GM03348 (cell line): ENCODE measurements around the gene MXD4.
"Not testable (repeated sequence)": the region's sequence is repeated elsewhere in the genome, so short reads cannot be mapped to it uniquely, and the experiment has no call there.

ENCODE experiments used
- DNase-seq: peaks from one replicate; pipeline ENCODE4 v3.0.0; 2012; ENCODE audit warnings: low spot score

Gene MXD4

DNA sequence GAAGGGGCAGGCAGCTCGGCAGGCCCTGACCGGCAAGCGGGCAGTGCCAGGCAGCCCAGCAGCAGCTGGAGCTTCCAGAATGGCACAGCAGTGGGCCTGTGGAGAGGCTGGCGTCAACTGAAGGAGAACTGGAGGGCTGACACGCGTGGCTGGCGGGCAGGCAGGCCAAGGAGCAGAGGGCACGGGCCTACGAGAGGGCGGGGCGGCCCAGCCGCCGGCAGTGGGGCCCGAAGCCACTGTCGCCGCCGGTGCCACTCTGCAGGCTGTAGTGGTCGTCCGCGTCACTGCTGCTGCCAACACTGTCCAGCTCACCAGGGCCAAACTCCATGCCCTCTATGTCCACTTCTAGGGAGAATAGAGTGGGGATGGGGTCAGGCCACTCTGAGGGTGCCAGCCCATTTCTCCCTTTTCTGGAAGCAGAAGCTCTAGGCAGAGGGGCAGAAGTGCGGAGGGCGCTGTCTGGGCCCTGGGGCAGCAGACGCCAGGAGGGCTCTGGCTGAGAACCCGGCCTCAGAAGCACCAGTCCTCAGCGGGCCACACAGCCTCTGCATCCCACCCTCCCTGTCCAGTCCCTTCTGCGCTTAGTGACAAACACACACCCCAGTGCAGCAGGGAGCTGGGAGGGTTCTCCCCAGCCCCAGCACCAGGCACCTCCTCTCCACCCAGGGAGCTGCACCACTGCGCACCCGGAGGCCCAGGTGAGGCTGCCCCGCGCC, 11.4 kb downstream of the MXD4 start:
- DNase-seq: peak; percentile 1

DNA sequence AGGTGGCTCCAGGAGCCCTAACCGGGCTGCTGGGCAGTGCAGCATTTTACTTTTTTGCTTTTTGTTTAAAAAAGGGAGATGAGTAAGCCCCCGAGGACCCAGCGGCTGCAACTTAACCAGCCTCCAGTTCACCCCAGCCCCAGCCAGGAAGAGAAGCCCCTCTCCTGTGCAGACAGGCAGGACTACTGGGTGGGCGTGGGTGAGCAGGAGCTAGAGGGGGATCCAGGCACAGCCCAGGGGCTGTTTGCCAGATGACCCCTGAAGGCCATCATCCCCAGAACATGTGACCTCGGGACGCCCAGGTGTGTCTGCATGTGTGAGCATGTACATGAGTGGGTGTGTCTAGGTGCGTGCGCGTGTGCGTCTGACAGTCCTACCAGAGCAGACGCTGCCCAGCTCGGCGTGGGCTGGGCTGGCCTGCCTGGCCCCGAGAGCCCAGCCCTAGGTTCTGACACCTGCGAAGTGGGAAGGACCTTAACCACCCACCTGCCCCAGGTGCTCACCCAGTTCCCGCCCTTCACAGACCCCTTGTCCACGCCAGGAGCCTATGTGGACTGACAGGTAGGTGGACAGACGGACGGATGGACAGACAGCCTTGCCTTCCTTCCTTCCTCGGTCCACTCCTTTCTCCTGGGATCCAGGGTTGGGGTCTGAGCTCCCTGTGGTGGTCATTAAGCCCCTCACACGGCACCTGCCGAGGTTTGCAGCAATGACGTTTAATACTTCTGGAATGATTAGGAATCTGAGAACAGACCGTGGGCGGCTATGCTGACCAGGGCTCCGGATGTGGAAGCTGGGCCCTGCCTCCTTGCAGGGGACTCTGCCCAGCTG, 12.2 kb downstream of the MXD4 start:
- DNase-seq: peak; percentile 1

DNA sequence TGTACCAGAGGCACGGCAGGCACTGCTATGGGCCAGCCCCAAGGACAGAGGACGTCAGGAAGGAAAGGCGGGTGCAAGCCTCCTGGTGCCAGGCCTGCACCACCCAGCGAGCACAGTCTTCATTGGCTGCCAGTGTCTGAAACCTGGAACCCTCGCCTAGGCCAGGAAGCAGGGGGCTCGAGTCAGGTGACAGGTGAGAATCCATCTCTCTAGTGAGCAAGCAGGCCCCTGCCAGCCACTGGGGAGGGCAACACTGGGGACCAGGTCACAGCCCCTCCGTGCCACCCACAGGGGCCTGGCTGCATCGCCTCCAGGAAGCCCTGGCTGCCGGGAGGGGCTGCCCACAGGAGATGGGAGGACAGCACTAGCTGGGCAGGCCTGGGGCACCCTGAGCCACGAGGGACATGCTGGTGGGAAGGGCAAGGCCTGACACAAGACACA, 13.1 kb downstream of the MXD4 start:
- peak; percentile 1 for DNase-seq

DNA sequence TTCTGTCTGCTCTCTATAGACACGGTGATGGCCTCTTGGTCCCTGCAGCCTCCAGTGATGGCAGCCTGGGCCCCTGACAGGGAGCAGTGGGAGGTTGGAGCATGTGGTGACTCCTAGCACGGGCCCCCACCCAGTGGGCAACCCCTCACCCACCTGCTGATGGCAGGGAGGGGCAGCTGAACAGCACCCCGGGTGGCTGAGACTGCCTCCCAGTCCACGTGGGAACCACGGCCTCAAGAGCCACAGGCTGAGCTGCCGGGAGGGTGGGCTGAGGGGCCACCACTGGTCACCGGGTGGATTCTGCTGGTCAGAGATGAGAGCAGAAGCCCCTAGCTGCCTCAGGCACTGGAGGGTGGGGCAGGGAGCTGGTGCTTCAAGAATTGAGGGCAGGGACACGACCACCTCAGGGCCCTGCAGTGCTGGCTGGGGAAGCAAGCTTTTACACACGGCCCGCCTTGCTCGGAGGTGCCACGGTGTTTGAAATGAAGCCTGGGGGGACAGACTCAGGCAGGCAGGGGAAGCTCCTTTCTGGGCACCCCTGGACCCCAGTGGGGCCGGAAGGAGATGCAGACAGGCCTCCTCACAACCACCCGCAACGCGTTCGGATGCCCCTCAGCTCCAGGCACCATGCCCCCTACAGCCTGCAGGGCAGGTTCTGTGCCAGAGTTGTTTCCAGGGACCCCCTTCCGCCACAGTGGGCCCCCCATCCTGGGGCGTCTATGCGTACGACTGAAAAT, 13.7 kb downstream of the MXD4 start:
- DNase-seq: peak; percentile 3

DNA sequence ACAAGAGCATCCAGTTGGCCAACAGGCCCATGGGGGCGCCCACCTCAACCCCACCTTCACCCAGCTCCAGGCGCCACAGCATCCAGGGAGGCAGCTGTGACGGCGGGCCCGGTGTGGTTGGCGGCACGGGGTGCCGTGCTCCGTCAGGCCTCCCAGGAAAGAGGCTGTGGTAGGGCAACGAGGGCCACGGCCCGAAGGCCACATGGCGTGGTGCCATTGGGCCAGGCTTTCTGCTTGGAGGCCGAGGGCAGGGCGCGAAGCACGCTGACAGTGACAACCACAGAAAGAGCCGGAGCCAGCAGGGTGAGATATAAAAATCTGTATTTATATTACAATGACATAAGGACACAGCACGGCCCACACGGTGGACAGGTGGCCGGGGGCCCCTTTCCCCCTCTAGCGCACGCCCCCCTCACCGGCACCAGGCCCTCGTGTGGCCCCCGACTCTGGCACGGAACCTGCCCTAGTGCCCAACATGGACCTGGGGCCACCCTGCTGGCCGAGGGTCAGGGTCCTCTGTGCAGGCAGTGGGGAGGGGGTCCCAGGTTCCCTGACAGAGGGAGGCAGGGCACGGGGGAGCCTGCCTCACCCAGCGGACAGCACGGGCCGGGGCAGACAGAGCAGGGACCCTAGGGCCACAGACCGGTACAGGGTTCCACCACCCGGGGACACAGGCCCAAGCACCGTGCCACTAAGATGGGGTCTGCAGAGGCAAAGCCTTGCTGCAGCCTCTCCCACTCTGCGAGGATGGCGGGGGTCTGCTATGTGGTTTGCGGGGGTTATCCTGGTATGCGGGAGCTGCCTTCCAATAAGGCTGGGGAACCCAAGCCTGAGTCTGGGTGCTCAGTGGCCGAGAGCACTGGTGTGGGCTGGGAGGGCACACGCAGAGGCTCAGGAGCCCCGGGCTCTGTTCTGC, 14.5 kb downstream of the MXD4 start:
- DNase-seq: peak; percentile 3

DNA sequence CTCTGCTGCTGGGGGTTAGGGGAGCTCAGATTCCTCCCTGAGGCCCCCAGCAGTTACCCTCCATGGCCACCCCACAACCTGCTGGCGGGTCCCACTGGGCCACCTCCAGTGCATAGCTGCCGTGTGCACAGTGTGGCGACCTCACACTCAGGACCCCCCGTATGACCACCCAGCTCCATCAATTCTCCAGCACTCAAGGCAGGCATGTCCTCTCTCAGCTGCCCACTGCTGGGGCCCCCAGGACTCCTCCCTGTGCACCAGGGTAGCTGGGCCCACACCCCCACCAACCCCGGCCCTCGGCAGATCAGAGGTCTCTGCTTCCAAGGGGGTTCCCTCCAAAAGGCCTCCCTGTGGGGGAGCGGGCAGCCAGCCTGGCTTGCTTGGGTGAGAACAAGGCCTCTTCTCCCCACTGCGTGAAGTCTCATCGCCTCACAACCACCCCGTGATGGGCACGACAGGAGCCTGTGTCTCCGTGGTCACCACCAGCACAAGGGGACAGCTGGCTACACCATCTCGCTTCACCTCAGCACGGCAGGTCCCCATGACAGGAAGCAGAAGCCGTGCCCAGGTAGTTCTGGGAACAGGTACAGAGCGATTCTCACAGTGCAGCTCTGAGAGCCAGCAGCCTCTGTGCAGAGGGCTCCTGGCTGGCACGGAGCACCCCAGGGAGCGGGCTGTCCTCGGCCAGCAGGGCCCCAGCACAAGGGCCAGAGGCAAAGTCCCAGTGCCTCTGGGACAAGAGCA, 15.4 kb downstream of the MXD4 start:
- DNase-seq: peak; percentile 2

DNA sequence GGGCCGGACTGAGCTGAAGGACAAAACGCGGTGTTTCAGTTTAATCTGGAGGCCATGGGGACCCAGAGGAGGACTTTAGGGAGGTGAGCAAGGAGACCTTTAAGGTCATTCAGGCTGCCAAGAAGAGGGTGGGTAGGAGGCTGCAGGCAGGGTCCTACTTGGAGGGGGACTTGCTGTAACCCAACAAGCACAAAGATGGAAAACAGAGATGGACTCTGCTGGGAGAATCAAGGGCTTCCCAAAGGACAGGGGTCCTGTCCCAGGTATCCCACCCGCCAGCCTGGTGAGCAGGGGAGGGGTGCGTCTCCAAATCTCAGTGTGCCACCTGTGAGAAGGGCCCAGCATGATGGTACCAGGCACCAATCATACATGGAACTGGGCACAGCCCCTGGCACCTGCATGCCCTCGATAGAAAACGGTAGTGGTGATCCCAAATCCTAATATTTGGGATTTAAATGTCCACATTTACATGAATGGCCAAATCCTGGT, 16.1 kb downstream of the MXD4 start:
- no peak for DNase-seq

DNA sequence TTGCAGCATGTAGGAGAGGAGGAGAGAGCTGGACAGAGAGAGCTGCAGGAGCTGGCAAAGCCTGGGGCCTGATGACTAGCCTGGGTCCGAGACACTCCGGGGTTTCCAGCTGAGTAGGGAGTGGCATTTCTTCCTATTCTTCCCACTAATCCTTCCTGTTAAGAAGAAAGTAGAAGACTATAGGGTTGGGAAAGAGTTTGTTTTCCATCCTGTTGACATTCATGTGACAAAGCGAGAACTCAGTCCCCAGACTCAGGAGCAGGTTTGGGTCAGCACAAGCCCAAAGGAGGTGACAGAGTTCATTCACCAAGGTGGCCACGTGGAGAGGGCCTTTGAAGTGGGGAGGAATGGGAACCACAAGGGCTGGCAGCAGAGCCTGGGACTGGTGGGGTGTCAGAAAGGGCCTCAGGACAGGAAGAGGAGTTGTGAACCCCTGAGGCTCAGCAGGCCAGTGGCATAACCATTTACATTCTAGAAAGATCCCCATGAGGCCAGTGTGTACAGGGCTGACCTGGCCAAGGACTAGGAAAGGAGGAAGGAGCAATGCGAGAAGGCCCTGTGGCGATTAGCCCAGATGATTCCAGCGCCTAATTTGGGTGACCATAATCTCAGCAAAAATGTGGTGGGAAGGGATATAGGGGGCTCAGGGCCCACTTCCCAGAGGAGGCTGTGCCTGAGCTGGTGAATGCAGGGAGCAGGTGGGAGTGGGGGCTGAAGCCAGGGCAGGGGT, 16.7 kb downstream of the MXD4 start:
- DNase-seq: no peak

DNA sequence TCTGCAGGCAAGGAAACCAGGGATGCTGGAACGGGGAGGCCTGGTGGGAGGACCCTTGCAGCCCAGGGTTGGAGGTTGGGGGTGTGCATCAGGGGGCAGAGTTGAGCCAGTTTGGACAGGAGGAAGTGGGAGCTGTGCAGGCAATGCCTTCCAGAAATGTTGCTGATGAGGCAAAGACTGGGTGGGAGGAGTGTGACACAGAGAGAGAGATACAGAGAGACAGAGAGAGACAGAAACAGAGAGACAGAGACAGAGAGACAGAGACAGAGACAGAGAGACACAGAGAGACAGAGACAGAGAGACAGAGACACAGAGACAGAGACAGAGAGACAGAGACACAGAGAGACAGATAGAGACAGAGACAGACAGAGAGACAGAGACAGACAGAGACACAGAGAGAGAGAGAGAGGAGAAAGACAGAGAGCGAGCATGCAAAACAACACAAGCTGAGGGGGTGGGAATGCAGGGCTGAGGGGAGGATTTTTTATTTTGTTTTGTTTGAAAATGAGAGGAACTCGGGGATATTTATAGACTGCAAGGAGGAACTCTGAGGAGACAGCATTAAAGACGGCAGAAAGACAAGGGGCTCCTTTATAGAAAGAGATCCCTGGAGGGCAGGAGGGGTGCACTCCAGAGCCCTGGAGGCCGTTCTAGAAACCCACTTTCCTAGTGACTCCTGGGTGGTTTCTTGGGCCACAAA, 18.1 kb downstream of the MXD4 start:
- no peak for DNase-seq

DNA sequence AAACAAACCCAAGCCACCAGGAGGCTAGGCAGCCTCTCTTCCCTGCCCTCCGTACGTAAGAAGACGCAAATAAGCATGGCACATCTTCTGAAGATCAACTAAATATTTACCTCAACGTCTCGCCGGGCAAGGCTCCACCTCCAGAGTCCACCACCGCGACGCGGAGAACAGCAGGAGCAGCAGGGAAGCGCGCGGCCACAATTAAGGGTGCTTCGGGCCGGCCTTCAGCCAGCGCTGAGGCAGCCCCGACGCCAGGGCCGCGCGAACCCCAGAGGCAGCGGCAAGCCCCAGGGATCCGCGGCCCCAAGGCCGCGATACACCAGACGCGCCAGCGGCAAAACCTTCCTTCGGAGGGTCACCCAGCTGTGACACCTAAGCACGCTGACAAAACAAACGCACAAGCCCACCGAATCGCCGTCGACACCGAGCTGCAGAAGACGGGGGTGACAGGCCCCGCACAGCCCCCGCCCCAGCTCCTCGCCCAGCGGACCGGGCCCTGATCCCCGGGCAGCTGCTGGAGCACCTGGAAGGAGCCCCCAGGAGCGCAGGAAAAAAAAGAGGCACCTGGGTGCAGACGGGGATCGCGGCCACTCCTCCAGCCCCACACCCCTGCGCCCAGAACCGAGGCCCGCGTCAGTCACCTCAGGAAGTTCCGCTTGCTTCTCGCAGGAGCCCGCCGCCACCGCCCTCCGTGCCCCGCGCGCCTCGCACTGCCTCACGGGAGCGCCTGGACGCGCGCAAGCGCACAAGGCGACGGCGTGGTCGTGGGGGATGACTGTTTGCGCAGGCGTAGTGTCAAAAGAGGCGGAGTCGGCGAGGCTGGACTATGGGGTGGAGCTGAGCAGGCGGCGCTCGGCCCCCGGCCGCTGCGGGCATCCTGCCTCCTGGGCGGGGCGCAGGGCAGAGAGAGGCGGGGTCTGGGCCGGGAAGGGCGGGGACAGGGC, 20.2 kb downstream of the MXD4 start, which contains the start of the genes HAUS3 and POLN:
Gene HAUS3 (minus strand): TSS at position 712 of the 944 bp plus-strand sequence. CDS start 1,175 bp downstream, outside the sequence.
Gene POLN (minus strand): TSS at position 712 of the 944 bp plus-strand sequence. CDS start 12,890 bp downstream, outside the sequence.
- DNase-seq: peak; percentile 100

DNA sequence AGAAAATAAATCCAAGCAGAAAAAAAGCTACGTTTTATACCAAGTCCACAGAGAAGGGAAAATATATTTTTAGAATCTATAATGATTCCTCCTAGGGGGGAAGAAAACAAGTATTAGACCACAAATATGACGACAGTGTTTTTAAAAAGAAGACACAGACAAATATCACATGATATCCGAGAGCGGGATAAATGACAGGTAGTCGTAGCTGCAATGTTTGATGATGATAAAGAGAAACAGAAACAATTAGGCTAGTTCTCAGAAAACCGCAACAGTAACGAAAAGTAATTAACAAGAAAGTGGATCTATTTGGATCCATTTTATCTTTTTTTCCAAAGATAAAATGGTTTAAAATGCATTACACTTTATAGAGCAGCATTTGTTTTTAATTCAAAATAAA, 20.9 kb downstream of the MXD4 start:
- DNase-seq: no peak

DNA sequence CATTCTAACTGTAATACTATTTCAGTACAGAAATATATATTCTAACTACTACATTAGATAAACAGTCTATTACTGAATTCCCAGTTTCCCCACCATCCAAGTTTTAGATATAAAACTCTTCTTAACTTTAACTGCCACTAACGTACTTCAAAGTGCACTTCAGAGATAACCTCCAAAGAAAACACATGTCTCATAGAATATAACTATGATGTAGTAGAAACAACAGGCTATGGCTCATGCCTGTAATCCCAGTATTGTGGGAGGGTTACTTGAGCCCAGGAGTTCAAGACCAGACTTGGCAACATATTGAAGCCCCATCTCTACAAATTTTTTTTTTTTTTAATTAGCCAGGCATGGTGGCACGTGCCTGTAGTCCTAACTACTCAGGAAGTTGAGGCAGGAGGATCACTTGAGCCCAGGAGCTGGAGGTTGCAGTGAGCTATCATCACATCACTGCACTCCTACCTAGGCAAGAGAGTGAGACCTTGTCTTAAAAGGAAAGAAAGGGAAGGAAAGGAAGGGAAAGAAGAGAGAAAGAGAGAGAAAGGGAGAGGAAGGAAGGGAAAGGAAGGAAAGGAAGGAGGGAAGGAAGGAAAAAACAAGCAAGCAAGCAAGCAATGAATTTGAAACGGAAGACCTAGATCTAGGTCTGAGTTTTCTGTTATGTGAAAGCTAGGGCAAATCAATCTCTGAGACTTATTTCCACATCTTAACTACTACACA, 24.8 kb downstream of the MXD4 start:
- DNase-seq: no peak

DNA sequence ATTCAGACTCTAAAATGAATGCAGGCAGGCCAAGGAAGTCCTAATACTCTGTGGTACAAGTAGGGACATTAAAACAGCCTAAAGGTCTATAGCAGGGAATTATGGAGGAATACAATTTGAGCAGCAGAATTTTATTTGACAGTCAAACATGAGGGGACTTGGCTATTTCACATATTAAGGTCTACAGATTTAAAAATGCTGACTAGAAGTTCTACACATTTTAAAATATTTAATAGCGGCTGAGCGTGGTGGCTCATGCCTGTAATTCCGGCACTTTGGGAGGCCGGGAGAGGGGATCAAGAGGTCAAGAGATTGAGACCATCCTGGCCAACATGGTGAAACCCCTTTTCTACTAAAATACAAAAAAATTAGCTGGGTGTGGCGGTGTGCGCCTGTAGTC, 30.8 kb downstream of the MXD4 start:
- DNase-seq: no peak

DNA sequence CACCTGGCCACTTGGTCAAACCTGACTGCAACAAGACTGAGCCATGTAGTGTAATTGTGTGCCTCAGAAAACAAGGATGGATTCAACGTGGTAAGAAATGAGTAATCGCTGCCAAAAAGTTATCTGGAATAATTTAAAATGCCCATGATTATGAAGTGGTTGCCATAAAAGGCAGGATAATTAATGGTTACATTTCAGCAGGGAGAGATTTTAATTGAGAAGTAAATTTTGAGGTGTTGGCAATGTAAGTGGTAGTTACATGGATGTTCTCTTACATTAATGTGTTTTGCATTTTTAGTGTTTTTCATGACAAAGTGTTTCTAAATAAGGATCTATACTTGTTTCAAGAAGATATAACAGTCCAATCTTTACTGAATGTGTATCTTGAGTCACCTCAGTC, 35.6 kb downstream of the MXD4 start:
- no peak for DNase-seq

DNA sequence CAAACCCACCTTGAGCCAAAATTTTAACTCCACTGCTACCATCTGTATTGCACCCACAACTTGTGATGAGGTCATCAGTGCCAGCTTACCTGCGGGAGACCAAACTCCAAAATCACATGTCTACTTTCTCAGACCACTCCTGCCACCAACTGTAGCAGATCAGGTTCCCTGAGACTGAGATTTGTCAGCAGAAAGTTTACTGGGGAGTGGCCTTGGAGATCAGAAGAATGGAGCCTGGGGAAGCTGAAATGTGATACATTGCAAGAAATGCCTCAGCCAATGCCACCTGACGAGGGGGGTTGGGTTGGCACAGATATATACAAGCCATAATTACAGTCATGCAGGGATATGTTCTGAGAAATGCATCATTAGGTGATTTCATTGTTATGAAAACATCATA, 39.1 kb downstream of the MXD4 start:
- no peak for DNase-seq

DNA sequence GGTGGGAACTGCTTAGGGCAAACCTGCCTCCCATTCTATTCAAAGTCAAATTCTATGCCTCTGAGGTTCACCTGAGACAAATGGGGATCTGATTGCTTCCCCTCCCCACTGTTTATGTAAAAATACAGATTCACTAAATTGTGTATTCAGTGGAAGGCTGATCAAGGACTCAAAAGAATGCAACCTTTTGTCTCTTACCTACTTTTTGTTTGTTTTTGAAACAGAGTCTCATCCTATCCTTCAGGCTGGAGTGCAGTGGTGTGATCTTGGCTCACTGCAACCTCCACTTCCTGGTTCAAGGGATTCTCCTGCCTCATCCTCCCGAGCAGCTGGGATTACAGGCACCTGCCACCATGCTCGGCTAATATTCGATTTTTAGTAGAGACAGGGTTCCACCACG, 40.5 kb downstream of the MXD4 start:
- DNase-seq: not testable (repeated sequence)

DNA sequence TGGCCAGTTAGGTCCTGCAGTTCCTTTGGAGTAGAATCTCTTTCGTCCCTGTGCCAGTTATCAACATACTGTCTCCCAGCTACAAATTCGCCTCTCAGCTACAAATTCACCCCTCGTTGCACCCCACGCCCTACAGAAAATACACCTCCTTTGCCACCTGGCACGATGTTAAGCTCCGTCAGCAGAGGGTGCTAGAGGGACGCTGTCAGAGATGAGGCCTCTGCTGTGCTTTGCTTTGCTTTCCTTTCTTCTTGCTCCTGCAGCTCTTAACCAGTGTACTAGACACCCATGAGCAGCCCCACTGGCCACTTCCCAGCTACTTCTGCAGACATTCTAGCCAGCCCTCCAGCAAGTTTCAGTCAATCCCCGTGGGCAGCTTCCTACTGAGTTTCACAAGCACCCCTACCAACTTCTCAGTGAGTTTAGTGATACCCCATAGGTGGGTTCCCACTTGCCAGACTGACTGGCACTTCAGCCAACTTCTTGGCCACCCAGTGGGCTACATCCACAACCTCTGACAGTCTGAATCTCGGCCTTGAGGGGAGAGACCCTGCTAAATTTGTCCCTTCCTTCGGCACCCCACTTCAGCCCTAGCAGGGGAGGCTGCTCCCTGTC, 41.8 kb downstream of the MXD4 start:
- DNase-seq: peak; percentile 84
